Rectal smooth muscle tissue (tissue), 1 donor: ENCODE data around the gene TAGLN3.
"Not testable (repeated sequence)": the region's sequence is repeated elsewhere in the genome, so short reads cannot be mapped to it uniquely, and the experiment has no call there.

Experiments
- H3K27ac ChIP-seq: one replicate; pipeline ENCODE4 v1.7.0; 2013; ENCODE audit warnings: low read depth, low read length, inconsistent platforms
- H3K27me3 ChIP-seq: one replicate; pipeline ENCODE4 v1.7.0; 2013; ENCODE audit warnings: low read length; ENCODE audit not compliant: control insufficient read depth, insufficient read depth
- H3K36me3 ChIP-seq: one replicate; pipeline ENCODE4 v1.7.0; 2013; ENCODE audit warnings: low read length; ENCODE audit not compliant: control insufficient read depth, insufficient read depth
- H3K4me1 ChIP-seq: one replicate; pipeline ENCODE4 v1.7.0; 2013; ENCODE audit warnings: low read length; ENCODE audit not compliant: control insufficient read depth, insufficient read depth
- H3K4me3 ChIP-seq: one replicate; pipeline ENCODE4 v1.7.0; 2013; ENCODE audit warnings: low read length
- H3K9ac ChIP-seq: one replicate; pipeline ENCODE4 v1.7.0; 2013; ENCODE audit warnings: low read length

The TAGLN3 gene

GRCh38 chr3:112018712-112019111 lies 20.0 kb downstream of the TAGLN3 start:
- Histone ChIP-seq H3K36me3 (no peaks in the 10 kb centered on the region), H3K27ac (no peak overlapping the region), H3K27me3 (no peaks in the 10 kb centered on the region), H3K9ac (no peak overlapping the region), H3K4me1 (no peaks in the 10 kb centered on the region), H3K4me3 (no peak overlapping the region)

- H3K9ac ChIP-seq: no peak overlapping the region
- no peak overlapping the region for H3K27ac ChIP-seq
- H3K27me3 ChIP-seq: no peaks in the 10 kb centered on the region
- no peak overlapping the region for H3K4me3 ChIP-seq
- no peaks in the 10 kb centered on the region for H3K36me3 ChIP-seq
- no peaks in the 10 kb centered on the region for H3K4me1 ChIP-seq
Measured at GRCh38 chr3:112019716-112020115, 21.0 kb downstream of the TAGLN3 start.

GRCh38 chr3:112020674-112021085 lies 22.0 kb downstream of the TAGLN3 start:
- Histone ChIP-seq H3K27me3 (no peaks in the 10 kb centered on the region), H3K27ac (no peak overlapping the region), H3K36me3 (no peaks in the 10 kb centered on the region), H3K4me3 (no peak overlapping the region), H3K4me1 (no peaks in the 10 kb centered on the region), H3K9ac (no peak overlapping the region)

GRCh38 chr3:112027142-112027541 lies 28.4 kb downstream of the TAGLN3 start:
- no peak overlapping the region for H3K9ac ChIP-seq
- H3K36me3 ChIP-seq: no peaks in the 10 kb centered on the region
- no peaks in the 10 kb centered on the region for H3K27me3 ChIP-seq

GRCh38 chr3:112027826-112028225 lies 29.1 kb downstream of the TAGLN3 start:
- H3K9ac ChIP-seq: no peak overlapping the region
- no peaks in the 10 kb centered on the region for H3K4me1 ChIP-seq
- H3K4me3 ChIP-seq: no peak overlapping the region
- H3K27me3 ChIP-seq: no peaks in the 10 kb centered on the region
- no peak overlapping the region for H3K27ac ChIP-seq
- no peaks in the 10 kb centered on the region for H3K36me3 ChIP-seq

More at GRCh38 chr3:112027142-112027541, 28.4 kb downstream of the TAGLN3 start:
- no peaks in the 10 kb centered on the region for H3K4me1 ChIP-seq
- no peak overlapping the region for H3K27ac ChIP-seq
- H3K4me3 ChIP-seq: no peak overlapping the region

- no peak overlapping the region for H3K4me3 ChIP-seq
- H3K27ac ChIP-seq: no peak overlapping the region
- H3K27me3 ChIP-seq: no peaks in the 10 kb centered on the region
- H3K36me3 ChIP-seq: no peaks in the 10 kb centered on the region
- H3K9ac ChIP-seq: no peak overlapping the region
- H3K4me1 ChIP-seq: no peaks in the 10 kb centered on the region
Measured at GRCh38 chr3:112030901-112031300, 32.2 kb downstream of the TAGLN3 start.

GRCh38 chr3:112032098-112032731 lies 33.5 kb downstream of the TAGLN3 start:
- no peak overlapping the region for H3K4me3 ChIP-seq
- no peaks in the 10 kb centered on the region for H3K27me3 ChIP-seq
- H3K9ac ChIP-seq: no peak overlapping the region
- no peaks in the 10 kb centered on the region for H3K4me1 ChIP-seq
- no peak overlapping the region for H3K27ac ChIP-seq
- H3K36me3 ChIP-seq: no peaks in the 10 kb centered on the region

GRCh38 chr3:112034436-112034835 lies 35.7 kb downstream of the TAGLN3 start, which contains the start of gene TMPRSS7:
TMPRSS7 (plus strand) TSS chr3:112034736; CDS start chr3:112034846, 110 bp downstream.
- H3K4me3 ChIP-seq: no peak within 1 kb of the TSS
- H3K27me3 ChIP-seq: no peaks in the 10 kb centered on the region
- H3K36me3 ChIP-seq: no peaks in the 10 kb centered on the region
- no peak within 1 kb of the TSS for H3K27ac ChIP-seq
- H3K9ac ChIP-seq: no peak within 1 kb of the TSS
- no peaks in the 10 kb centered on the region for H3K4me1 ChIP-seq

GRCh38 chr3:112035241-112035640 lies 36.5 kb downstream of the TAGLN3 start:
- Histone ChIP-seq H3K4me1 (no peaks in the 10 kb centered on the region), H3K9ac (no peak overlapping the region), H3K27me3 (no peaks in the 10 kb centered on the region), H3K36me3 (no peaks in the 10 kb centered on the region), H3K27ac (no peak overlapping the region), H3K4me3 (no peak overlapping the region)

- not testable (repeated sequence) for H3K27ac ChIP-seq, H3K4me3 ChIP-seq, H3K9ac ChIP-seq, H3K27me3 ChIP-seq, H3K4me1 ChIP-seq, H3K36me3 ChIP-seq
Measured at GRCh38 chr3:112037194-112037593, 38.5 kb downstream of the TAGLN3 start.

GRCh38 chr3:112038863-112039262 lies 40.1 kb downstream of the TAGLN3 start:
- no peak overlapping the region for H3K4me3 ChIP-seq
- H3K27ac ChIP-seq: no peak overlapping the region

GRCh38 chr3:112041321-112041720 lies 42.6 kb downstream of the TAGLN3 start:
- Histone ChIP-seq H3K4me1 (no peaks in the 10 kb centered on the region), H3K27ac (no peak overlapping the region), H3K36me3 (no peaks in the 10 kb centered on the region), H3K9ac (no peak overlapping the region), H3K4me3 (no peak overlapping the region), H3K27me3 (no peaks in the 10 kb centered on the region)

More at GRCh38 chr3:112038863-112039262, 40.1 kb downstream of the TAGLN3 start:
- Histone ChIP-seq H3K27me3 (no peaks in the 10 kb centered on the region), H3K9ac (no peak overlapping the region), H3K36me3 (no peaks in the 10 kb centered on the region), H3K4me1 (no peaks in the 10 kb centered on the region)

- H3K4me3 ChIP-seq: no peak overlapping the region
- H3K4me1 ChIP-seq: no peaks in the 10 kb centered on the region
- H3K27ac ChIP-seq: no peak overlapping the region
- H3K9ac ChIP-seq: no peak overlapping the region
- no peaks in the 10 kb centered on the region for H3K27me3 ChIP-seq
- no peaks in the 10 kb centered on the region for H3K36me3 ChIP-seq
Measured at GRCh38 chr3:112042842-112043280, 44.1 kb downstream of the TAGLN3 start.
